Body of pancreas (tissue), 4 donors: Measurements from ENCODE around the gene ALDH1A2. TPM values are rescaled to one million over a fixed set of nuclear protein-coding genes. Genes with fewer than 3 reads are reported as not detected.
"Not testable (repeated sequence)": the region's sequence is repeated elsewhere in the genome, so short reads cannot be mapped to it uniquely, and the experiment has no call there.

Experiments used
- ATAC-seq: fragments of 150-250 bp; one replicate; pipeline ENCODE4 v1.9.1; 2016
- DNase-seq, 4 donors: peaks; one replicate each; pipeline ENCODE4 v3.0.0-alpha.2; 2019
- H3K27ac ChIP-seq, 4 donors: fragments of 200-600 bp; sonication (generic); 1 replicate in 3 of 4; 2 replicates in 1 of 4; pipeline versions ENCODE4 v1.5.1 to v1.6.1; 2016 to 2019; ENCODE audit warnings: mild to moderate bottlenecking in 1 of 4, mixed read lengths in 1 of 4, moderate library complexity in 1 of 4
- H3K27me3 ChIP-seq, 2 donors: fragments of 200-600 bp; sonication (generic); one replicate each; pipeline ENCODE4 v1.6.0; 2016; ENCODE audit warnings: mild to moderate bottlenecking in 1 of 2
- H3K36me3 ChIP-seq, 2 donors: fragments of 200-600 bp; sonication (generic); replicated peaks in 1 of 2; 2 replicates each; pipeline ENCODE4 v1.5.1; 2016; ENCODE audit warnings: low read depth in 2 of 2; ENCODE audit not compliant: insufficient read depth in 1 of 2
- H3K4me1 ChIP-seq: fragments of 200-600 bp; sonication (generic); one replicate; pipeline ENCODE4 v1.6.0; 2016
- H3K4me3 ChIP-seq, 2 donors: fragments of 200-600 bp; sonication (generic); 1 replicate in 1 of 2; 2 replicates in 1 of 2; pipeline ENCODE4 v1.5.1; 2016 to 2019
- H3K9me3 ChIP-seq, 3 donors: fragments of 200-600 bp; sonication (generic); 1 replicate in 2 of 3; 2 replicates in 1 of 3; pipeline ENCODE4 v1.5.1; 2016
- CTCF ChIP-seq, 7 experiments: fragments of 450-650 bp in 4 of 7; fragments of 200-600 bp in 3 of 7; sonication (generic) in 3 of 7; IDR thresholded peaks; one replicate each; pipeline ENCODE4 v1.5.1; 2016 to 2019; ENCODE audit warnings: antibody characterized with exemption in 7 of 7
- POLR2A ChIP-seq, 3 donors: fragments of 450-650 bp; IDR thresholded peaks; one replicate each; pipeline ENCODE4 v1.6.1; 2016; ENCODE audit warnings: antibody characterized with exemption in 3 of 3, mild to moderate bottlenecking in 2 of 3
- WGBS, 2 donors: methylation state at CpG; one replicate each; pipeline ENCODE4 v1.1.5; 2017; 5-methylcytosine and 5-hydroxymethylcytosine counted together
- intact Hi-C: fragments of 100-400 bp; cut with DNase I; formaldehyde crosslinking; loops from one replicate; pipeline ENCODE4 v1.15.1; 2023
- total RNA-seq, 2 donors: library from RNA; depleted of rRNA; stranded (reverse); fragments of >200 nt; gene quantifications; one replicate each; pipeline ENCODE4 v1.1.0, GENCODE V29; 2016

ALDH1A2 gene
- 1 to 10 TPM; 1.6 to 2.1 TPM for total RNA-seq

GRCh38 chr15:58065445-58066041 lies at the start of gene ALDH1A2:
TSS of gene ALDH1A2 (minus strand) at chr15:58065711. CDS start at chr15:58065650, 61 bp downstream.
- peak; percentile 16 to 29 (median 28) for DNase-seq

GRCh38 chr15:58114812-58115211 lies 49.3 kb upstream of the ALDH1A2 start:
- H3K36me3 ChIP-seq, result no peaks in the 10 kb centered on the region
- H3K27ac ChIP-seq, result no peak overlapping the region
- no peaks in the 10 kb centered on the region for H3K9me3 ChIP-seq
- H3K4me3 ChIP-seq, result no peak overlapping the region
- TF ChIP-seq POLR2A (IDR thresholded peaks at IDR 0.05) (no peak), CTCF (IDR thresholded peaks at IDR 0.05) (no peak)
- DNase-seq (no peak), ATAC-seq (no peak)
- H3K4me1 ChIP-seq, result peaks cover 6% of the 10 kb centered on the region
- intact Hi-C loops, result no loop called here
- no peaks in the 10 kb centered on the region for H3K27me3 ChIP-seq

More at GRCh38 chr15:58065445-58066041, at the start of gene ALDH1A2:
- ATAC-seq, result peak; percentile 51
- no peaks in the 10 kb centered on the region for H3K36me3 ChIP-seq
- H3K4me3 ChIP-seq, result peak within 1 kb of the TSS in 1 of 2 donors; percentile 36
- peak within 1 kb of the TSS in 3 of 4 donors; percentile 32 to 75 (median 73) for H3K27ac ChIP-seq
- H3K4me1 ChIP-seq, result peaks cover 12% of the 10 kb centered on the region
- WGBS, 2 donors, result 6% methylated on average over 18 to 70 of the region's 75 CpGs
- intact Hi-C loops, result no loop called here
- no peak for TF ChIP-seq POLR2A (IDR thresholded peaks at IDR 0.05)
- no peak for TF ChIP-seq CTCF (IDR thresholded peaks at IDR 0.05)
- H3K9me3 ChIP-seq, result no peaks in the 10 kb centered on the region
- H3K27me3 ChIP-seq, result peaks cover 5 to 17% of the 10 kb centered on the region in 2 donors

- TF ChIP-seq POLR2A (IDR thresholded peaks at IDR 0.05) (no peak), CTCF (IDR thresholded peaks at IDR 0.05) (no peak)
- DNase-seq (no peak), ATAC-seq (no peak)
- 74 to 80% methylated on average over 3 of the region's 3 CpGs for WGBS, 2 donors
- peaks cover 6% of the 10 kb centered on the region for H3K4me1 ChIP-seq
- no peaks in the 10 kb centered on the region for H3K27me3 ChIP-seq
- intact Hi-C loops, result no loop called here
- no peak overlapping the region for H3K4me3 ChIP-seq
- no peak overlapping the region for H3K27ac ChIP-seq
- no peaks in the 10 kb centered on the region for H3K9me3 ChIP-seq
- H3K36me3 ChIP-seq, result no peaks in the 10 kb centered on the region
Measured at GRCh38 chr15:58114388-58114787, 48.9 kb upstream of the ALDH1A2 start.

GRCh38 chr15:58113358-58113757 lies 47.8 kb upstream of the ALDH1A2 start:
- intact Hi-C loops, H3K27ac ChIP-seq: not testable (repeated sequence)

GRCh38 chr15:58111718-58112104 lies 46.2 kb upstream of the ALDH1A2 start:
- 81 to 89% methylated on average over 5 of the region's 5 CpGs for WGBS, 2 donors
- intact Hi-C loops, result no loop called here

More at GRCh38 chr15:58113358-58113757, 47.8 kb upstream of the ALDH1A2 start:
- ATAC-seq, H3K36me3 ChIP-seq, H3K4me1 ChIP-seq, H3K27me3 ChIP-seq, H3K4me3 ChIP-seq, DNase-seq, H3K9me3 ChIP-seq: not testable (repeated sequence)
- 53 to 62% methylated on average over 5 of the region's 5 CpGs for WGBS, 2 donors

More at GRCh38 chr15:58111718-58112104, 46.2 kb upstream of the ALDH1A2 start:
- Histone ChIP-seq H3K4me1 (peaks cover 6% of the 10 kb centered on the region), H3K9me3 (no peaks in the 10 kb centered on the region), H3K36me3 (no peaks in the 10 kb centered on the region), H3K27ac (no peak overlapping the region), H3K27me3 (no peaks in the 10 kb centered on the region), H3K4me3 (no peak overlapping the region)
- ATAC-seq (no peak), DNase-seq (no peak)
- TF ChIP-seq CTCF (IDR thresholded peaks at IDR 0.05) (no peak), POLR2A (IDR thresholded peaks at IDR 0.05) (no peak)
